Mucosa of descending colon (tissue), 3 donors: ENCODE measurements around the gene GABRD. TPM values are rescaled to one million over a fixed set of nuclear protein-coding genes. Genes with fewer than 3 reads are reported as not detected.
A peak's percentile ranks its signal among the peaks of the same experiment; 100 is the strongest.

ENCODE experiments used
- ATAC-seq: fragments of 200-7000 bp; cut with Tn5 transposase; one replicate; pipeline ENCODE4 v1.9.1; 2020; ENCODE audit warnings: mild to moderate bottlenecking, moderate library complexity
- DNase-seq, 3 donors: peaks; one replicate each; pipeline ENCODE4 v3.0.0-alpha.2; 2020
- H3K36me3 ChIP-seq: fragments of 200-600 bp; one replicate; pipeline ENCODE4 v1.8.0; 2021; ENCODE audit warnings: low read depth, mild to moderate bottlenecking
- H3K4me1 ChIP-seq: fragments of 200-600 bp; one replicate; pipeline ENCODE4 v1.8.0; 2021; ENCODE audit warnings: low read depth, mild to moderate bottlenecking
- H3K4me3 ChIP-seq: fragments of 200-600 bp; one replicate; pipeline ENCODE4 v1.8.0; 2021; ENCODE audit warnings: mild to moderate bottlenecking
- H3K9me3 ChIP-seq: fragments of 200-600 bp; one replicate; pipeline ENCODE4 v1.8.0; 2021; ENCODE audit warnings: mild to moderate bottlenecking
- CTCF ChIP-seq: fragments of 200-600 bp; IDR thresholded peaks from one replicate; pipeline ENCODE4 v1.8.0; 2022; ENCODE audit warnings: antibody characterized with exemption, mild to moderate bottlenecking
- intact Hi-C, 2 donors: fragments of 100-400 bp; cut with DNase I in 1 of 2; cut with micrococcal nuclease in 1 of 2; formaldehyde crosslinking; loops; one replicate each; pipeline versions ENCODE4 v1.11.0 to v1.11.1; 2022; cut with DNase I, micrococcal nuclease
- total RNA-seq, 3 donors: library from RNA; stranded (reverse); fragmentation: NEBNext Ultra II Directional in 2 of 3; extraction: Animal tissue kit (Norgen Biotek cat#: 25700) in 2 of 3; gene quantifications; one replicate each; pipeline versions ENCODE4 v1.2.1 to v1.2.4, GENCODE V29; 2021 to 2023
- donor health status: DM: no; HTN: no; CAD: no; lungs with moderate emphysema.
- donor health status: DM: no; HTN: no; CAD: no.
- donor health status: DM: no; HTN: yes; CAD: no.

The GABRD gene
- total RNA-seq, 3 donors from 2014 or later = not detected

- DNase-seq (peak in 1 of 3 donors; percentile 37), ATAC-seq (peak; percentile 44)
- Histone ChIP-seq H3K4me3 (no peak within 1 kb of the TSS), H3K36me3 (no peaks in the 10 kb centered on the region), H3K9me3 (no peaks in the 10 kb centered on the region), H3K4me1 (no peaks in the 10 kb centered on the region)
- TF ChIP-seq CTCF = no peak
- intact Hi-C loops = no loop called here
Measured at GRCh38 chr1:2003541-2004131, 15.5 kb upstream of the GABRD start, which contains the start of gene CFAP74. TSS of gene CFAP74 (minus strand) at chr1:2003786. CDS start at chr1:1990956, 12,830 bp downstream.

GRCh38 chr1:2004856-2005255 is 14.3 kb upstream of the GABRD start:
- TF ChIP-seq CTCF = no peak
- Histone ChIP-seq H3K4me1 (no peaks in the 10 kb centered on the region), H3K4me3 (no peak overlapping the region), H3K36me3 (no peaks in the 10 kb centered on the region), H3K9me3 (no peaks in the 10 kb centered on the region)
- no peak for ATAC-seq
- no peak for DNase-seq
- intact Hi-C loops = no loop called here

GRCh38 chr1:2009101-2010053 is 9.8 kb upstream of the GABRD start:
- no peak for ATAC-seq
- TF ChIP-seq CTCF = no peak
- DNase-seq = no peak
- Histone ChIP-seq H3K9me3 (no peaks in the 10 kb centered on the region), H3K4me1 (no peaks in the 10 kb centered on the region), H3K4me3 (no peak overlapping the region), H3K36me3 (no peaks in the 10 kb centered on the region)
- intact Hi-C loops = no loop called here

GRCh38 chr1:2014181-2014580 is 5.0 kb upstream of the GABRD start:
- no peak for TF ChIP-seq CTCF
- no peak for ATAC-seq
- H3K9me3 ChIP-seq = no peaks in the 10 kb centered on the region
- intact Hi-C loops = no loop called here
- no peaks in the 10 kb centered on the region for H3K4me1 ChIP-seq
- H3K4me3 ChIP-seq = no peak overlapping the region
- no peak for DNase-seq
- H3K36me3 ChIP-seq = no peaks in the 10 kb centered on the region

- Histone ChIP-seq H3K9me3 (no peaks in the 10 kb centered on the region), H3K4me1 (peaks cover 5% of the 10 kb centered on the region), H3K4me3 (no peak overlapping the region), H3K36me3 (no peaks in the 10 kb centered on the region)
- intact Hi-C loops = no loop called here
- DNase-seq (no peak), ATAC-seq (no peak)
- no peak for TF ChIP-seq CTCF
Measured at GRCh38 chr1:2014741-2015735, 4.1 kb upstream of the GABRD start.
